GM08714 (cell line): ENCODE data around the gene AFDN.

ENCODE experiments used
- H3K4me3 ChIP-seq: fragments of 200-500 bp; sonication (Bioruptor generic); 2 replicates; pipeline ENCODE4 v1.5.1; 2014; ENCODE audit warnings: mild to moderate bottlenecking, low read length, inconsistent platforms
- ZNF274 ChIP-seq: IDR thresholded peaks from 2 replicates; pipeline ENCODE4 v1.6.1; 2012; ENCODE audit warnings: mild to moderate bottlenecking, low read depth, low read length

Gene AFDN

DNA sequence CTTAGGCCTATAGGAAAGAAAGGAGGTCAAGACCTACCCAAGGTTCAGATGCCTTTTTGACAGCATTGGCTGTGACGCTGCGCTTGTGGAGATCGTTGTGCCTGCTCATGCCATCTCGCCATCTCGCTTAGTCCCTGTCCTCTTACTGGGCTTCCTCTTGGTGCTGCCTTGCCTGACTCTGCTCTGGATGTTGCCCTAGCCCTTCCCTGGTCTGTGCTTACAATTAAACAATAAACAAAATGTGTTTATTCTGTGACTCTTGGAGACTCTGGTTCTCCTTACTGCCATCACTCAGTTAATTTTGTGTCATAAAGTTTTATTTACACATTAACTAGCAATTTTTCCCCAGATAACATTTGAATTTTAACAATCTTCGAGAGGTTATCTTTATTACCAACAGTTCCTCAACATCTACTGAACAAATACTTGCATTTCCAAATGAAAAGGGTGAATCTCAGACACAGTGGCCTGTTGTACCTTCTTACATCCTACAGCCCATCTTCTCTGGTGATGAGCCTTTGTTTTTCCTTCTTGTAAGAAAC, 11.6 kb downstream of the AFDN start:
- no peak for TF ChIP-seq ZNF274
- H3K4me3 ChIP-seq = no peak overlapping the region

DNA sequence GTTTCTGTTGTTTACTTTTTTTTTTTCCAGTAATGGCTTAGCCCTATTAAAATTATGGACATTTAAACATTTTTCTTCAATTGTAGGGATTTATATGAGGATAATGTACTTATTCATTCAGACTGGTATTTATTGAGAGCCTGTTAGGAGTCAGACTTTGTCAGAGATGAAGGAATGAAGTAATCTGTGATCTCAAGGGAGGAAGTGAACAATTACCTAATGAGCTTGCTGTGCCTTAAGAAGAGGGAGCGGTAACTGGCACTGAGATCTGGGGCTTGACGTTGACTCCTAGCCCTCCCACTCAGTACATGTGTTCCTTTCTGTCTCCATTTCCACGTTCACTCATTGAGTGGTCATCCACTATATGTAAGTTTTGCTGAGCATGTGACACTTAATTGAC, 12.6 kb downstream of the AFDN start:
- H3K4me3 ChIP-seq = no peak overlapping the region
- no peak for TF ChIP-seq ZNF274

DNA sequence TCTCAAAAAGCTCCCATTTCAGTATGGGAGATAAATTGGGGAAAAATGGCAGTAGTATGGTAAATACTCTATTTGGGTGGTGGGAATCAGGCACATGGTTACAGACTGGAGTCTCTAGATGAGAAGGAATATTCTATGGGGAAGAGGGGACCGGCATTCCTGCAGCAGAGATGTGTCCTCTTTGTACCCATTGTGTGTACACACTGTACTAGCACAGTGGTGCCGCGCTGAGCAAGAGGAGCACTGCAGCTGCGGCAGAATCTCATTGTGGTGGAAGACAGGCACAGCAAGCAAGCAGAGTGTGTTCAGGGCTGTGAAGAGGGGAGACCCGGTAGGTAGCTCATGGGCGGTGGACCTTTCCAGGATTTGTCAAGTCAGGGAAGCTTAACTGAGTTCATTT, 13.0 kb downstream of the AFDN start:
- no peak for TF ChIP-seq ZNF274
- H3K4me3 ChIP-seq = no peak overlapping the region

DNA sequence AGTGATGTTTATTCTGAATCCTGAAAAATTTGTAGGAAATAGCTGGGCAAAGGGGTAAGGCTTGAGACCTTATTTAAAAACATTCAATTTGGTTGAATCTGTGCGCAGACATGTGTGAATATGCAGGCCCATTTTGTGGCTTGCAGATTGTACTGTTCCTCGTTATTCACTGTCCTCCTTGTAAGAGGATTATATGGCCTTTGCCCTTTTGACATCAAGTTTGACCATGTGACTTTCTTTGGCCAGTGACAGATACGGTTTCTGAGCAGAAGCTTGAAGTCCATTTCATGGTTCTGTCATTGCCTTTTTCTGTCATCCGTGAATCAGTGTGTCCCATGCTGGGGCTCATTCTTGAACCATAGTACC, 13.4 kb downstream of the AFDN start:
- no peak for TF ChIP-seq ZNF274
- H3K4me3 ChIP-seq = no peak overlapping the region

DNA sequence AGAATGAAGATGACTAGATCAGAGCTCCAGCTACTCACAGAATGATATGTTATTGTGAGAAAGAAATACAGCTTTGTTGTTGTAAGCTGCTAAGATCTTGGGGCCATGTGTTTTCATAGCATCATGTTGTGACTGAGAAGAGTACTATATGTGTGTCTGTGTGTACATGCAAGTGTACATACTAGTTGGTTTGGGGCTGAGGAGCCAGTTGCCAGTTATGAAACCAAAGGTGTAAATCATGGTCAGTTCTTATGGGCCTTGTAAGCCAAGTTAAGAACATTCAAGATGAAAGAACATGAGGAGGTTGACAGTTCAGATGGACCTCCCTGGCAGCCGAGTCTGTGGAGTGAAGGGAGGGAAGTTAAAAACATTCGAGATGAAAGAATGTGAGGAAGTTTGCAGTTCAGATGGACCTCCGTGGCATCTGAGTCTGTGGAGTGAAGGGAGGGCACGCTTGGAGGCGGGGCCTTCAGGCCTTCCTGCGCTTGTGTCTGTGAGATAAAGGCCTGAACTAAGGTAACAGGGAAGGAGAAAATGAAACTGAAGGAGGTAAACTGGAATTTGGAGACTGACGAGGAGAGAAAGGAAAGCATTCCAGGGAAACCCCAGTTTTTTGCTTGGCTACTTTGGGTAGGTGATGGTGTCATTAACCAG, 13.9 kb downstream of the AFDN start:
- TF ChIP-seq ZNF274 = no peak
- H3K4me3 ChIP-seq = no peak overlapping the region

DNA sequence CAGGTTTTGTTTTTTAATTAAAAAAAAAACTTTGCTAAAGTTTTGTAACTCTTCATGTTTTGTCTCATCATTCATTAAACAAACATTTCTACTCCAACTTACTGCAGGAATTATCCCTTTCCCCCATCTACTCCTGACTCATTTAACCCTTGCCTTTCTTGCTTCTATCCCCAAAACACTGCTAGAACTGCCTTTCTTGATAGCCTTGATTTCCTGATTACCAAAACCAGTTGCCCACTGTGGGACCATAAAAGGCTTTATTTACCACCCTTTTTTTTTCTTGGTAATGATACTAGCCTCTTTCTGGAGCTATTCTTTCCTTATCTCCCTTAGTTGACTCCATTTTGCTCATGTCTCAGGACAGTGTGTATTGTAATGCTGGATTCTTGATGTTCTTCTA, 15.3 kb downstream of the AFDN start:
- TF ChIP-seq ZNF274 = no peak
- no peak overlapping the region for H3K4me3 ChIP-seq

DNA sequence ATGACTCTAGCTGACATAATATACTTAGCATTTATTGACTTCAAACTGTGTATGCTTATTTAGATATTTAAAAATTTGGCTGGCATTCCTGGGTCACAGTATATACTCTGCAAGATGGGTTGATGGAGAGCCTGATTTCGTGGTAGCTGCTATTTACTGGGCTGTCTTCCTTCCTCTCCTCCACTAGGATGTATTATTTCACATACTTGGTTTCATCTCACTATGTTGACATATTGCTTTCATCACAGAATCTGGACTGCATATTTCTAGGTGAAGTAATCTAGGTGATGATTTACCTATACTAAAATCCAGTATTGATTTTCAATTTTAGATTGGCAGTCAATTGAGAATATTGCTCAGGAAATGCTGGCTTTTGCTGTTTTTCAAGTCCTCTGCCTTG, 15.7 kb downstream of the AFDN start:
- TF ChIP-seq ZNF274 = no peak
- H3K4me3 ChIP-seq = no peak overlapping the region

DNA sequence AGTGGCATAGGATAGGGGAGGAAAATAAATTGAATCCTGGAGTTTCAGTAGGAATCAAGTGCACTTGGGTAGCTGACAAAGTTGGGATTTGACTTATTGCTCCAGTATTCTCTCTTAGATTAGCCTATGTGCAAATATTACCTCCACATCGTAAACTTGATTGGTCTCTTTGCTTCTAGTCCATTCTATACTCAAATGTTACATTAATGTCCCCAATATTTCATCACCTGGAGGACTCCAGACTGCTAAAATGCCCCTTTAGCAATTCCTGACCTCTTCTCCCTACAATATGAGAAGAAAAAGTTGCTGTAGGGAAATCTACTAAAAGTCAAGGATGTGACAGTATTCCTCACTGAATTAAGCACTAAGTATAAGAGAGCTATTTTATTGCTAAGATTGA, 16.3 kb downstream of the AFDN start:
- H3K4me3 ChIP-seq = no peak overlapping the region
- no peak for TF ChIP-seq ZNF274

DNA sequence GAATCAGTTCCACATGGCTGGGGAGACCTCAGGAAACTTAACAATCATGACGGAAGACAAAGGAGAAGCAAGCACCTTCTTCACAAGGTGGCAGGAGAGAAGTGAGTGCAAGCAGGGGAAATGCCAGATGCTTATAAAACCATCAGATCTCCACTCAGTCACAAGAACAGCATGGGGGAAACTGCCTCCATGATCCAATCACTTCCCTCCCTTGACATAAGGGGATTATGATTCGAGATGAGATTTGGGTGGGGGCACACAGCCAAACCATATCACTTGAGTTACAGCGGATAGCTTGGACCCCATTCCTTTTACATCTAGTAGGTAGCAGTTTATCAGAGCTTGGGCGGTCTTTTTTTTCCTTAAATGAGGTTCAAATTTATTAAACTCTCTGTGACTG, 19.1 kb downstream of the AFDN start:
- no peak for TF ChIP-seq ZNF274
- no peak overlapping the region for H3K4me3 ChIP-seq

DNA sequence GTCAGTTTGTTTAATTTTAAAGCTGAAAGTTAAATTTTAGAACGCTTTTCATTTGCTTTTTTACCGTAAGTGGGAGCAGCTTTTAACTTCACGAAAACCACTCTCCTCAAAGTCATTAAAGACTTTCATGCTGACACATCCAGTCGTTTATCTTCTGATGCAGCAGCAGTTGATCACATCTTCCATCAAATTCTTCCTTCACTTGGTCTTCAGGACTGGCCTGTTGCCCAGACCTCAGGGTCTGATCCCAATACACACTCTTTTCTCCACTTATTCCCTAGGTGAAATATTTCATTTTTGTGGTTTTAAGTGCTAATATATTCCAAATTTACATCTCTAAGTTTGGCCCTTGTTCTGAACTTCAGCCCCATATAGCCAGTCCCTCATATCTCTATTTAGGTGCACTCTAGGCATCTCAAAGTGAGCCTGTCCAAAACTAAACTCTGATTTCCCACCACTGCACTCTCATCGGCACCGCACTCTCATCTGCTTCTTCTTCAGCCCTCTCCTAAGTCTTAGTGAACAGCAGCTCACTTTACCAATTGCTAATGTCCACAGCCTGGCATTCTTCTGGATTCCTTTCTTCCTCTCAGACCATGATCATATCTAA, 20.4 kb downstream of the AFDN start:
- no peak overlapping the region for H3K4me3 ChIP-seq
- no peak for TF ChIP-seq ZNF274

DNA sequence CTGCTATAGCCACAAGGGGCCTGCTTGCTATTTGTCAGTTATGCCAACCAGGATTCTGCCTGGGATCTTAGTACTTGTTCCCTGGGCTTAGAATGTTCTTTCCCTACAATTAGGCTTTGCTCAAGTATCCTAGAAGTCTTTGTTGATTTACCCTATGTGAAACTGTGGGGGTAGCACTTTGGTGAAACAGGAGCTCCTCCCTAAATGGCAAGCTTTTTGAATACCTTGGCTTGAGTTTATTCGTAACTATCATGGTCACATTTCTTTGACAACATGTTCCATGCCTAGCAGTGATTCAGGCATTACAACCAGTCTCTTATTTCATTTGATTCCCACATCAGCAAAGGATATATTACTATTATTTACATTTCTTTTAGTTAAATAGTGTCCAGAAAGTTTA, 21.2 kb downstream of the AFDN start:
- no peak for TF ChIP-seq ZNF274
- no peak overlapping the region for H3K4me3 ChIP-seq

DNA sequence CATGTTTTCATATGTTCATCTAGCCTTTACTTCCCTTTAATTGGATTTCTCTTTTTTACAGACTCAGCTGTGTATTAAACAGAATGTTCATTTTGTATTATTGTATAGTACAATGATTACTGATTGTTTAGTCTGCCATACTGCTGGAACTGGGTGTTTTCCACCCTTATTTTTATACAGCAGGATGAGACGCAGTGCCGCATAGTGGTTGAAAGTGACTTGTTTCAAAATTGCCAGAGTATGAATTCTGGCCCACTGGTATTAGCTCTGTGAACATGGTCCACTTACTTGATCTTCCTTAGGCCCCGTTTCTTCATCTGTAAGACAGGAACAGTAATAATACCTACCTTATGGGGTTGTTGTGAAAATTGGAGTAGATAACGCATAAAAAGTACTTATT, 22.1 kb downstream of the AFDN start:
- no peak for TF ChIP-seq ZNF274
- no peak overlapping the region for H3K4me3 ChIP-seq

DNA sequence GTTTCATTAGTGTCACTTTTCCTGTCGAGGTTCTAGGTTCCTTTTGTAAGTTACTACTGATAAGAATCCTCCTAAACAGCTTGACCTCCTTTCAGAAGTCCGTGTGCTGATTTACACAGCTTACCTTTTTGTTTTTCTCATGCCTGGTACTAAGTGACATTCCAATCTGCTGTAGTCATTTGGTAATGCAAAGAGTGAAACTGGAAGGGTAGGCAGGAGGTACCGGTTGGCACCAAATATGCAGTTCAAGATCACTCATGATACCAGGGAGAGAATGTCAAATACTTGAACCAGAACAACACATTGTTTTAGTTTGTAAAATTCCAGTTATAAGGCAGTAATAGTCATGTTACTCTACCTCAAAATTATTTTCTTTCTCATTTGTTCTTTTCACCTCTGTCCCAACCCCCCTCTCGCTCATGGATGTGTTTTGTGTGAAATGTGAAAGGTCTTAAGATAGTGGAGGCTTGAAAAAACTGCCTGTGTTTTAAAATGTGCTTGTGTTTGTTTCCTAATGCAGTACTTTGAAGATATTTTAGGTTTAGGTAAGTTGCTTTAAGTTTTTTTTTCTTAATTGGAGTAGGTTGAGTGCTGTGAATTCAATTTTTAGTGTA, 23.2 kb downstream of the AFDN start:
- TF ChIP-seq ZNF274 = no peak
- no peak overlapping the region; the same call in 1 of the 2 replicates for H3K4me3 ChIP-seq

DNA sequence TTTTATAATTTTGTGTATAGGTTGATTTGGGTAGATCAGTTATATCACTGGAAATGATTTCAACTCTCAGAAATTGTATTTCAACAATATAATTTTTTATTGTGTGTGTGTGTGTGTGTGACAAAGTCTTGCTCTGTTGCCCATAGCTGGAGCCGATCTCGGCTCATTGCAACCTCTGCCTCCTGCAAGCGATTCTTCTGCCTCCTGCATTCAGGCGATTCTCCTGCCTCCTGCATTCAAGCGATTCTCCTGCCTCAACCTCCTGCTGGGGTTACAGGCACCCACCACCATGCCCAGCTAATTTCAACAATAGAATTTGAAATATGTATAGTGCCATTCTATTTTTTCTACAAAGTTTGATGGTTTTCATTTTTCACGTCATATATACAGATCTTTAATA, 24.1 kb downstream of the AFDN start:
- H3K4me3 ChIP-seq = no peak overlapping the region
- no peak for TF ChIP-seq ZNF274

DNA sequence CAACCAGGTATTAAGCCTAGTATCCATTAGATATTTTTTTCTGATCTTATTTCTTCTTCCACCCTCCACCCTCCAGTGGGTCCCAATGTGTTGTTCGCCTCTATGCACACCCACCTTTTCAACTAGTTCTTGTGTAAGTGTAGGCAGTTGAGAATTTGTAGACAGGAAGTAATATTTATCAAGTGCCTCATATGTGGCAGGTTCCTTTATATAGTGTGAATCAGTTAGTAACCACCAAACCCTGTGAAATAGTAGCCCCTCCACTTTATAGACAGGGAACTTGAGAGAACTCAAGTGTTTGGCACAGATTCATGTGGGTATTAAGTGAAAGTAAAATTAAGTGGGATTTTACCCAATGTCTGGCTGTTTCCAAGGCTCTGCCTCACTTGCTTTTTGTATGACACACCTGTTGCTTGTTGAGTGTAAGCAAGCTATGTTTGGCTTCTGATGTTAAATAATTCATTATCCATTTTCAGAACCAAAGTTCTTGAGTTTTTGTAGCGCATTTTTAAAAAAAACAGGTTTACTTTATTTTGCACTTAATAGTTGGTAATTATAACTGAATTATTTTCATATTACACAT, 24.8 kb downstream of the AFDN start:
- no peak for TF ChIP-seq ZNF274
- H3K4me3 ChIP-seq = no peak overlapping the region
